Measurements from ENCODE around the gene WNT5B. TPM values are rescaled to one million over a fixed set of nuclear protein-coding genes. Genes with fewer than 3 reads are reported as not detected.
A peak's percentile ranks its signal among the peaks of the same experiment; 100 is the strongest.

WNT5B gene
- total and polyA plus RNA-seq, 9 of the 15 experiments (the other 6 are each of a cell fraction or from before 2014, with no cell fraction given), result 0.42 to 16.8 (median 5.4) TPM

- TF ChIP-seq, protein P1, sequence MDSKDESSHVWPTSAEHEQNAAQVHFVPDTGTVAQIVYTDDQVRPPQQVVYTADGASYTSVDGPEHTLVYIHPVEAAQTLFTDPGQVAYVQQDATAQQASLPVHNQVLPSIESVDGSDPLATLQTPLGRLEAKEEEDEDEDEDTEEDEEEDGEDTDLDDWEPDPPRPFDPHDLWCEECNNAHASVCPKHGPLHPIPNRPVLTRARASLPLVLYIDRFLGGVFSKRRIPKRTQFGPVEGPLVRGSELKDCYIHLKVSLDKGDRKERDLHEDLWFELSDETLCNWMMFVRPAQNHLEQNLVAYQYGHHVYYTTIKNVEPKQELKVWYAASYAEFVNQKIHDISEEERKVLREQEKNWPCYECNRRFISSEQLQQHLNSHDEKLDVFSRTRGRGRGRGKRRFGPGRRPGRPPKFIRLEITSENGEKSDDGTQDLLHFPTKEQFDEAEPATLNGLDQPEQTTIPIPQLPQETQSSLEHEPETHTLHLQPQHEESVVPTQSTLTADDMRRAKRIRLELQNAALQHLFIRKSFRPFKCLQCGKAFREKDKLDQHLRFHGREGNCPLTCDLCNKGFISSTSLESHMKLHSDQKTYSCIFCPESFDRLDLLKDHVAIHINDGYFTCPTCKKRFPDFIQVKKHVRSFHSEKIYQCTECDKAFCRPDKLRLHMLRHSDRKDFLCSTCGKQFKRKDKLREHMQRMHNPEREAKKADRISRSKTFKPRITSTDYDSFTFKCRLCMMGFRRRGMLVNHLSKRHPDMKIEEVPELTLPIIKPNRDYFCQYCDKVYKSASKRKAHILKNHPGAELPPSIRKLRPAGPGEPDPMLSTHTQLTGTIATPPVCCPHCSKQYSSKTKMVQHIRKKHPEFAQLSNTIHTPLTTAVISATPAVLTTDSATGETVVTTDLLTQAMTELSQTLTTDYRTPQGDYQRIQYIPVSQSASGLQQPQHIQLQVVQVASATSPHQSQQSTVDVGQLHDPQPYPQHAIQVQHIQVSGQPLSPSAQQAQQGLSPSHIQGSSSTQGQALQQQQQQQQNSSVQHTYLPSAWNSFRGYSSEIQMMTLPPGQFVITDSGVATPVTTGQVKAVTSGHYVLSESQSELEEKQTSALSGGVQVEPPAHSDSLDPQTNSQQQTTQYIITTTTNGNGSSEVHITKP (IDR thresholded peaks at IDR 0.05; ENCODE audit: partially characterized antibody), result peak; percentile 53
Observed at GRCh38 chr12:1592444-1593173, 36.4 kb upstream of the WNT5B start (continued).

DNA sequence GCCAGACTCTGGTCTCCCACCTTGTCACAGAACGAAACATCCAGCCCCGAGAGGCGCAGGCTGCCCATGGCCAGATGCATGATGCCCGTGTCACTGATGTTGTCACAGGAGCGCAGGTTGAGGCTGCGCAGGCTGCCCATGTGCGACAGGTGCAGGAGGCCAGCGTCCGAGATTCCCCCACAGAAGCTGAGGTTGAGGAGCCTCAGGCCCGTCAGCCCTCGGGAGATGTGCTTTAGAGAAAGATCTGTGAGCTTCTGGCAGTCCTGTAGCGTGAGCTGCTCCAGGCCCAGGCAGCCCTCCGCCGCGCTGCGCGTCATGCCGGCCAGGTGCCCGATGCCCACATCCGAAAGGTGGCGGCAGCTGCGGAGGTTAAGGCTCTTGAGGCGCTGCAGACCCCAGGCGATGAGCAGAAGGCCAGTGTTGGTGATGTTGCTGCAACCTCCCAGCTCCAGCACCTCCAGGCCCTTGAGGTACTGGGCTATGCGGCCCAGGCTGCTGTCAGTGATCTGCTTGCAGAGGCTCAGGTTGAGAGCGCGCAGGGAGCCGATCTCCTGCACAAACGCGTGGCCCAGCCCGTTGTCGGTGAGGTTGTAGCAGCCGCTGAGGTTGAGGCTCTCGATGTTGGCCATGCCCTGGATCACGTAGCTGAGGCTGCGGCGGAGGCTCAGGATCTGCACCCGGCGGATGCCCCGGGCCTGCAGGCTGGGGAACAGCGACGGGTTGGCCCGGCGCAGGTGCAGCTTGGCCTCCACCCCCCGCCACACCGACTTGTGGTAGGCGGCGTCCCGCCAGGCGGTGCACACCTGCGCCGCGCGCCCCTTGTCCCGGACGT lies 35.6 kb upstream of the WNT5B start:
- H3K79me2 ChIP-seq (ENCODE audit: control insufficient read depth, insufficient read depth, low read length), result peaks cover 58% of the 10 kb centered on the region
- ATAC-seq, result peak; percentile 28
- peak overlapping the region; percentile 63; the same call in 2 of the 3 replicates for H3K27ac ChIP-seq (ENCODE audit: extremely low read depth, low read depth, low read length)
- peak in 1 of 4 experiments; percentile 46 for DNase-seq (ENCODE audit: extremely low read depth in 1 of 4, low spot score in 3 of 4)
- in situ Hi-C loops (cut with MboI) (loop anchor here (5.0 to 25.0 kb wide), 3 partner anchors 306 to 1031 kb away; no protein-coding TSS in a partner anchor), intact Hi-C loops (cut with micrococcal nuclease) (no loop called here)
- CTCF ChIA-PET (ENCODE audit: low intra/inter-chr PET ratio), result no interaction called here
- H3K27me3 ChIP-seq (ENCODE audit: control insufficient read depth in 2 of 2, insufficient read depth in 2 of 2, low read length in 2 of 2), result no peaks in the 10 kb centered on the region
- no peaks in the 10 kb centered on the region for H3K9me3 ChIP-seq (replicated peaks; ENCODE audit: control insufficient read depth, insufficient read depth, low read depth, low read length)
- H3K9ac ChIP-seq (ENCODE audit: insufficient read depth in 1 of 2, low read depth in 2 of 2, low read length in 2 of 2), result peak overlapping the region; percentile 35 to 89
- FAIRE-seq, result no peak
- 0 out of 2 replicates have a peak overlapping the region, but pooled peaks have one; percentile 45 for H2AFZ ChIP-seq (ENCODE audit: low read depth, low read length)
- H3K4me1 ChIP-seq (replicated peaks in 1 of 2; ENCODE audit: control insufficient read depth in 2 of 2, insufficient read depth in 2 of 2, low read length in 2 of 2), result peaks cover 26 to 45% of the 10 kb centered on the region in 2 experiments; a peak in 4 of 5 replicates
- POLR2A ChIA-PET, result interaction anchor here (0.6 to 1.8 kb wide), 6 partner anchors 12 to 463 kb away, joined by 3 to 6 read pairs (median 5); no protein-coding TSS in a partner anchor
- BruUV-seq (replicated peaks), result no TSS peak
- peaks cover 12% of the 10 kb centered on the region for H4K20me1 ChIP-seq (replicated peaks; ENCODE audit: control insufficient read depth, insufficient read depth, low read length)
- H3K4me3 ChIP-seq, result peak overlapping the region; percentile 62
- peak overlapping the region; percentile 81 for H3K4me2 ChIP-seq (ENCODE audit: insufficient read depth, low read length)
- 17% methylated on average over 42 of the region's 56 CpGs for WGBS (ENCODE audit: insufficient coverage, low coverage, missing lambda C conversion rate)
- H3K9me1 ChIP-seq (ENCODE audit: control insufficient read depth, insufficient read depth, low read length), result no peaks in the 10 kb centered on the region
- peaks cover 10% of the 10 kb centered on the region; the same call in 1 of the 3 replicates for H3K36me3 ChIP-seq (ENCODE audit: control insufficient read depth, insufficient read depth, low read length)
- no peak for TF ChIP-seq ZFPM2 (CRISPR knock-in tag; IDR thresholded peaks at IDR 0.05)
- no peak for TF ChIP-seq SFPQ (IDR thresholded peaks at IDR 0.05; ENCODE audit: low read depth, low read length)
- TF ChIP-seq TRIM25 (IDR thresholded peaks at IDR 0.05; ENCODE audit: borderline replicate concordance), result no peak
- peak; percentile 5 for TF ChIP-seq RBBP5 (IDR thresholded peaks at IDR 0.05; ENCODE audit: borderline replicate concordance, insufficient read depth, low read length, poor library complexity, severe bottlenecking)
- TF ChIP-seq, protein P2, sequence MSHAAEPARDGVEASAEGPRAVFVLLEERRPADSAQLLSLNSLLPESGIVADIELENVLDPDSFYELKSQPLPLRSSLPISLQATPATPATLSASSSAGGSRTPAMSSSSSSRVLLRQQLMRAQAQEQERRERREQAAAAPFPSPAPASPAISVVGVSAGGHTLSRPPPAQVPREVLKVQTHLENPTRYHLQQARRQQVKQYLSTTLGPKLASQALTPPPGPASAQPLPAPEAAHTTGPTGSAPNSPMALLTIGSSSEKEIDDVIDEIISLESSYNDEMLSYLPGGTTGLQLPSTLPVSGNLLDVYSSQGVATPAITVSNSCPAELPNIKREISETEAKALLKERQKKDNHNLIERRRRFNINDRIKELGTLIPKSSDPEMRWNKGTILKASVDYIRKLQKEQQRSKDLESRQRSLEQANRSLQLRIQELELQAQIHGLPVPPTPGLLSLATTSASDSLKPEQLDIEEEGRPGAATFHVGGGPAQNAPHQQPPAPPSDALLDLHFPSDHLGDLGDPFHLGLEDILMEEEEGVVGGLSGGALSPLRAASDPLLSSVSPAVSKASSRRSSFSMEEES (CRISPR knock-in tag; IDR thresholded peaks at IDR 0.05), result no peak

Data from K562 (cell line).